Endometrial microvascular endothelial cells (primary cell): ENCODE measurements around the gene MAGEA6. TPM values are rescaled to one million over a fixed set of nuclear protein-coding genes. Genes with fewer than 3 reads are reported as not detected.
"Not testable (repeated sequence)": the region's sequence is repeated elsewhere in the genome, so short reads cannot be mapped to it uniquely, and the experiment has no call there.

ENCODE experiments used
- in situ Hi-C: cut with HindIII; loops from 2 replicates; pipeline ENCODE4 v1.10.0; 2017; ENCODE audit warnings: low sequenced_read_pairs, low pct_unique_long_range_greater_than_20kb; ENCODE audit errors: inconsistent ontology term
- total RNA-seq: library from RNA; depleted of rRNA; stranded (reverse); fragments of >200 nt; gene quantifications from one replicate; pipeline ENCODE4 v1.2.3, GENCODE V29; 2015; ENCODE audit errors: inconsistent ontology term

Gene MAGEA6
- total RNA-seq, 1 donor from 2014 or later = not detected

- in situ Hi-C loops = no loop called here
Observed at GRCh38 chrX:152735860-152736511, 33.5 kb downstream of the MAGEA6 start.

- in situ Hi-C loops = no loop called here
Observed at GRCh38 chrX:152735101-152735500, 34.4 kb downstream of the MAGEA6 start.

- in situ Hi-C loops = not testable (repeated sequence)
Observed at GRCh38 chrX:152734143-152734858, 35.2 kb downstream of the MAGEA6 start.

GRCh38 chrX:152733261-152733975, 36.1 kb downstream of the MAGEA6 start, which contains the start of the genes CSAG1 and MAGEA12:
Gene CSAG1, minus strand, starts transcription at chrX:152733721. Its CDS starts 1,261 bp downstream, at chrX:152732460.
Gene MAGEA12, plus strand, starts transcription at chrX:152733757. Its CDS starts 2,405 bp downstream, at chrX:152736162.
- in situ Hi-C loops = no loop called here

- in situ Hi-C loops = no loop called here
Observed at GRCh38 chrX:152725409-152725808, 44.1 kb downstream of the MAGEA6 start.

Other genes with a start within 250 kb of the MAGEA6 start
- not detected for gene GABRQ, start 131.8 kb downstream of the MAGEA6 start, total RNA-seq
- gene MAGEA3, start 70.9 kb downstream of the MAGEA6 start, total RNA-seq = not detected
- gene CSAG2, start 60.4 kb downstream of the MAGEA6 start, total RNA-seq = not detected
- gene MAGEA2B, start 55.1 kb downstream of the MAGEA6 start, total RNA-seq = not detected
- not detected for gene CSAG1, start 36.0 kb downstream of the MAGEA6 start, total RNA-seq
- gene MAGEA12, start 35.9 kb downstream of the MAGEA6 start, total RNA-seq = not detected
- gene MAGEA2, start 15.8 kb downstream of the MAGEA6 start, total RNA-seq = not detected
- gene CSAG3, start 10.5 kb downstream of the MAGEA6 start, total RNA-seq = not detected
- 23.4 TPM for gene CETN2, start 61.1 kb upstream of the MAGEA6 start, total RNA-seq
- gene NSDHL, start 61.4 kb upstream of the MAGEA6 start, total RNA-seq = 26.7 TPM
- 45.0 TPM for gene ZNF185, start 128.4 kb upstream of the MAGEA6 start, total RNA-seq
- gene PNMA5, start 224.4 kb upstream of the MAGEA6 start, total RNA-seq = not detected